OCI-LY3 (cell line): ENCODE measurements around the gene RNF220.

Experiments
- H2AFZ ChIP-seq: fragments of 200-600, 300-600 bp; shearing (Covaris generic); 2 replicates; pipeline ENCODE4 v1.6.0; 2014; ENCODE audit warnings: antibody characterized with exemption, low read depth, low read length
- H3K27ac ChIP-seq: fragments of 200-600, 300-600 bp; sonication (generic); 2 replicates; pipeline ENCODE4 v1.5.1; 2014; ENCODE audit warnings: mild to moderate bottlenecking, low read length, moderate library complexity, mixed read lengths
- H3K27me3 ChIP-seq: fragments of 200-600, 300-600 bp; sonication (generic); 2 replicates; pipeline ENCODE4 v1.6.1; 2014; ENCODE audit warnings: low read depth, low read length, mixed read lengths
- H3K36me3 ChIP-seq: fragments of 200-600, 300-600 bp; sonication (generic); replicated peaks from 2 replicates; pipeline ENCODE3; 2014; ENCODE audit warnings: low read depth, low read length, mixed read lengths
- H3K4me1 ChIP-seq: fragments of 300-600, 200-600 bp; sonication (generic); 2 replicates; pipeline ENCODE4 v1.6.1; 2014; ENCODE audit warnings: low read length, mixed read lengths
- H3K4me2 ChIP-seq: fragments of 200-600, 300-600 bp; sonication (generic); 2 replicates; pipeline ENCODE4 v1.6.1; 2014; ENCODE audit warnings: low read length, mixed read lengths
- H3K4me3 ChIP-seq: fragments of 300-600, 200-600 bp; sonication (generic); 2 replicates; pipeline ENCODE4 v1.5.1; 2014; ENCODE audit warnings: antibody characterized with exemption, mild to moderate bottlenecking, low read length, moderate library complexity
- H3K79me2 ChIP-seq: fragments of 300-600, 200-600 bp; shearing (Covaris generic); 2 replicates; pipeline ENCODE4 v1.6.1; 2014; ENCODE audit warnings: mild to moderate bottlenecking, low read length, mixed read lengths
- H3K9ac ChIP-seq: fragments of 300-600, 200-600 bp; shearing (Covaris generic); 2 replicates; pipeline ENCODE4 v1.6.0; 2014; ENCODE audit warnings: mild to moderate bottlenecking, low read length, moderate library complexity
- H3K9me3 ChIP-seq: fragments of 200-600, 300-600 bp; shearing (Covaris generic); 2 replicates; pipeline ENCODE4 v1.6.1; 2014; ENCODE audit warnings: low read length, mixed read lengths; ENCODE audit not compliant: insufficient read depth
- H4K20me1 ChIP-seq: fragments of 200-600, 300-600 bp; sonication (generic); 2 replicates; pipeline ENCODE4 v1.6.1; 2016; ENCODE audit warnings: low read length, mixed read lengths; ENCODE audit not compliant: insufficient read depth
- CTCF ChIP-seq: fragments of 200-600, 300-600 bp; sonication (generic); IDR thresholded peaks from 2 replicates; pipeline ENCODE4 v1.5.1; 2014; ENCODE audit warnings: antibody characterized with exemption, low read length, low read depth
- EZH2phosphoT487 ChIP-seq: fragments of 200-600 bp; shearing (Covaris generic); IDR thresholded peaks from 2 replicates; pipeline ENCODE4 v1.6.1; 2018; ENCODE audit warnings: antibody characterized with exemption, mixed run types, low read depth

RNF220 gene

GRCh38 chr1:44673675-44674112 is 268.6 kb downstream of the RNF220 start:
- Histone ChIP-seq H3K4me1 (peaks cover 25% of the 10 kb centered on the region), H4K20me1 (no peaks in the 10 kb centered on the region), H3K4me3 (peak overlapping the region; percentile 97), H3K27ac (no peak overlapping the region), H3K4me2 (peak overlapping the region; percentile 99), H3K36me3 (no peaks in the 10 kb centered on the region), H3K9me3 (no peaks in the 10 kb centered on the region), H2AFZ (peak overlapping the region; percentile 68; the same call in 1 of the 2 replicates), H3K79me2 (no peaks in the 10 kb centered on the region), H3K27me3 (no peaks in the 10 kb centered on the region), H3K9ac (peak overlapping the region; percentile 59)
- TF ChIP-seq EZH2phosphoT487, result no peak
- no peak for TF ChIP-seq CTCF

GRCh38 chr1:44674113-44675000 is 269.3 kb downstream of the RNF220 start, which contains the start of the genes ARMH1 and TMEM53:
Gene ARMH1 (plus strand): TSS chr1:44674714. CDS start chr1:44689698, 14,984 bp downstream.
Gene TMEM53 (minus strand): TSS chr1:44674481. CDS start chr1:44674391, 90 bp downstream.
- Histone ChIP-seq H4K20me1 (no peaks in the 10 kb centered on the region), H3K4me1 (peaks cover 25% of the 10 kb centered on the region), H3K4me2 (peak within 1 kb of the TSS; percentile 99), H3K4me3 (peak within 1 kb of the TSS; percentile 97), H3K27me3 (no peaks in the 10 kb centered on the region), H2AFZ (peak within 1 kb of the TSS; percentile 77), H3K9ac (peak within 1 kb of the TSS; percentile 65), H3K79me2 (no peaks in the 10 kb centered on the region), H3K27ac (peak within 1 kb of the TSS; percentile 65), H3K9me3 (no peaks in the 10 kb centered on the region), H3K36me3 (no peaks in the 10 kb centered on the region)
- TF ChIP-seq EZH2phosphoT487 (no peak), CTCF (no peak; the same call in 1 of the 2 replicates)

- Histone ChIP-seq H3K4me1 (peaks cover 25% of the 10 kb centered on the region), H3K4me3 (peak overlapping the region; percentile 97), H4K20me1 (no peaks in the 10 kb centered on the region), H3K4me2 (peak overlapping the region; percentile 71), H3K79me2 (no peaks in the 10 kb centered on the region), H3K27me3 (no peaks in the 10 kb centered on the region), H3K9ac (peak overlapping the region; percentile 65; the same call in 1 of the 2 replicates), H2AFZ (no peak overlapping the region), H3K27ac (no peak overlapping the region), H3K9me3 (no peaks in the 10 kb centered on the region), H3K36me3 (no peaks in the 10 kb centered on the region)
- TF ChIP-seq EZH2phosphoT487 (no peak), CTCF (no peak)
These were observed 270.1 kb downstream of the RNF220 start for GRCh38 chr1:44675186-44675585.
